Activated naive CD4-positive, alpha-beta T cell treated with anti-CD3 and anti-CD28 coated beads, Interleukin-2, amount 50 U/mL, for 24 hours (primary cell): ENCODE data around the gene FOXD4L6.
"Not testable (repeated sequence)": the region's sequence is repeated elsewhere in the genome, so short reads cannot be mapped to it uniquely, and the experiment has no call there.

Experiments used
- H3K27ac Mint-ChIP-seq: one replicate; pipeline ENCODE4 v1.8.0; 2021; ENCODE audit warnings: mild to moderate bottlenecking, mixed read lengths
- H3K27me3 Mint-ChIP-seq: one replicate; pipeline ENCODE4 v1.8.0; 2021; ENCODE audit warnings: mixed read lengths
- H3K36me3 Mint-ChIP-seq: one replicate; pipeline ENCODE4 v1.8.0; 2021; ENCODE audit warnings: mixed read lengths
- H3K4me1 Mint-ChIP-seq: one replicate; pipeline ENCODE4 v1.8.0; 2021; ENCODE audit warnings: mixed read lengths
- H3K4me3 Mint-ChIP-seq: one replicate; pipeline ENCODE4 v1.8.0; 2021; ENCODE audit warnings: mild to moderate bottlenecking, mixed read lengths
- H3K9me3 Mint-ChIP-seq: one replicate; pipeline ENCODE4 v1.8.0; 2021; ENCODE audit warnings: mixed read lengths

FOXD4L6 gene

GRCh38 chr9:41128581-41128980, at the start of gene FOXD4L6:
Gene FOXD4L6, minus strand, starts transcription at chr9:41128681. Its CDS starts 298 bp downstream, at chr9:41128383.
- not testable (repeated sequence) for H3K4me1 Mint-ChIP-seq, H3K9me3 Mint-ChIP-seq, H3K27ac Mint-ChIP-seq, H3K4me3 Mint-ChIP-seq, H3K27me3 Mint-ChIP-seq, H3K36me3 Mint-ChIP-seq

- H3K27ac Mint-ChIP-seq, H3K36me3 Mint-ChIP-seq, H3K9me3 Mint-ChIP-seq, H3K27me3 Mint-ChIP-seq, H3K4me1 Mint-ChIP-seq, H3K4me3 Mint-ChIP-seq: not testable (repeated sequence)
Observed at GRCh38 chr9:41174994-41175393, 46.5 kb upstream of the FOXD4L6 start.

GRCh38 chr9:41150116-41150515, 21.6 kb upstream of the FOXD4L6 start:
- not testable (repeated sequence) for H3K4me1 Mint-ChIP-seq, H3K36me3 Mint-ChIP-seq, H3K9me3 Mint-ChIP-seq, H3K27me3 Mint-ChIP-seq, H3K4me3 Mint-ChIP-seq, H3K27ac Mint-ChIP-seq

GRCh38 chr9:41141878-41142277, 13.4 kb upstream of the FOXD4L6 start:
- H3K4me3 Mint-ChIP-seq, H3K9me3 Mint-ChIP-seq, H3K36me3 Mint-ChIP-seq, H3K27me3 Mint-ChIP-seq, H3K4me1 Mint-ChIP-seq, H3K27ac Mint-ChIP-seq: not testable (repeated sequence)

- H3K9me3 Mint-ChIP-seq, H3K4me1 Mint-ChIP-seq, H3K27me3 Mint-ChIP-seq, H3K36me3 Mint-ChIP-seq, H3K4me3 Mint-ChIP-seq, H3K27ac Mint-ChIP-seq: not testable (repeated sequence)
Observed at GRCh38 chr9:41126746-41127446, 1.6 kb downstream of the FOXD4L6 start.

GRCh38 chr9:41125936-41126335, 2.5 kb downstream of the FOXD4L6 start:
- not testable (repeated sequence) for H3K27me3 Mint-ChIP-seq, H3K27ac Mint-ChIP-seq, H3K4me1 Mint-ChIP-seq, H3K36me3 Mint-ChIP-seq, H3K4me3 Mint-ChIP-seq, H3K9me3 Mint-ChIP-seq

- not testable (repeated sequence) for H3K27me3 Mint-ChIP-seq, H3K36me3 Mint-ChIP-seq, H3K4me3 Mint-ChIP-seq, H3K27ac Mint-ChIP-seq, H3K4me1 Mint-ChIP-seq, H3K9me3 Mint-ChIP-seq
Observed at GRCh38 chr9:41125109-41125658, 3.3 kb downstream of the FOXD4L6 start.

GRCh38 chr9:41124250-41125108, 4.0 kb downstream of the FOXD4L6 start:
- H3K9me3 Mint-ChIP-seq, H3K4me1 Mint-ChIP-seq, H3K27me3 Mint-ChIP-seq, H3K36me3 Mint-ChIP-seq, H3K27ac Mint-ChIP-seq, H3K4me3 Mint-ChIP-seq: not testable (repeated sequence)

GRCh38 chr9:41123812-41124211, 4.7 kb downstream of the FOXD4L6 start:
- not testable (repeated sequence) for H3K4me3 Mint-ChIP-seq, H3K27me3 Mint-ChIP-seq, H3K36me3 Mint-ChIP-seq, H3K27ac Mint-ChIP-seq, H3K9me3 Mint-ChIP-seq, H3K4me1 Mint-ChIP-seq

GRCh38 chr9:41123396-41123795, 5.1 kb downstream of the FOXD4L6 start:
- H3K9me3 Mint-ChIP-seq, H3K27me3 Mint-ChIP-seq, H3K27ac Mint-ChIP-seq, H3K36me3 Mint-ChIP-seq, H3K4me1 Mint-ChIP-seq, H3K4me3 Mint-ChIP-seq: not testable (repeated sequence)

- H3K27ac Mint-ChIP-seq, H3K9me3 Mint-ChIP-seq, H3K27me3 Mint-ChIP-seq, H3K4me3 Mint-ChIP-seq, H3K4me1 Mint-ChIP-seq, H3K36me3 Mint-ChIP-seq: not testable (repeated sequence)
Observed at GRCh38 chr9:41120696-41121095, 7.8 kb downstream of the FOXD4L6 start.

GRCh38 chr9:41119719-41120118, 8.8 kb downstream of the FOXD4L6 start:
- H3K4me1 Mint-ChIP-seq, H3K27me3 Mint-ChIP-seq, H3K36me3 Mint-ChIP-seq, H3K27ac Mint-ChIP-seq, H3K9me3 Mint-ChIP-seq, H3K4me3 Mint-ChIP-seq: not testable (repeated sequence)

- not testable (repeated sequence) for H3K4me3 Mint-ChIP-seq, H3K9me3 Mint-ChIP-seq, H3K27ac Mint-ChIP-seq, H3K36me3 Mint-ChIP-seq, H3K4me1 Mint-ChIP-seq, H3K27me3 Mint-ChIP-seq
Observed at GRCh38 chr9:41119311-41119710, 9.2 kb downstream of the FOXD4L6 start.

- H3K36me3 Mint-ChIP-seq, H3K27me3 Mint-ChIP-seq, H3K27ac Mint-ChIP-seq, H3K4me3 Mint-ChIP-seq, H3K4me1 Mint-ChIP-seq, H3K9me3 Mint-ChIP-seq: not testable (repeated sequence)
Observed at GRCh38 chr9:41113348-41113747, 15.1 kb downstream of the FOXD4L6 start.

- not testable (repeated sequence) for H3K36me3 Mint-ChIP-seq, H3K27me3 Mint-ChIP-seq, H3K9me3 Mint-ChIP-seq, H3K4me1 Mint-ChIP-seq, H3K4me3 Mint-ChIP-seq, H3K27ac Mint-ChIP-seq
Observed at GRCh38 chr9:41111414-41111813, 17.1 kb downstream of the FOXD4L6 start.

GRCh38 chr9:41110913-41111312, 17.6 kb downstream of the FOXD4L6 start:
- not testable (repeated sequence) for H3K36me3 Mint-ChIP-seq, H3K27me3 Mint-ChIP-seq, H3K27ac Mint-ChIP-seq, H3K9me3 Mint-ChIP-seq, H3K4me1 Mint-ChIP-seq, H3K4me3 Mint-ChIP-seq

- not testable (repeated sequence) for H3K27me3 Mint-ChIP-seq, H3K36me3 Mint-ChIP-seq, H3K4me1 Mint-ChIP-seq, H3K4me3 Mint-ChIP-seq, H3K27ac Mint-ChIP-seq, H3K9me3 Mint-ChIP-seq
Observed at GRCh38 chr9:41109253-41109652, 19.2 kb downstream of the FOXD4L6 start.
